ENCODE results near the gene ARHGEF11. TPM values are rescaled to one million over a fixed set of nuclear protein-coding genes. Genes with fewer than 3 reads are reported as not detected.

Gene ARHGEF11
- total RNA-seq, 2 experiments from 2014 or later, result 1.4 to 1.8 TPM

DNA sequence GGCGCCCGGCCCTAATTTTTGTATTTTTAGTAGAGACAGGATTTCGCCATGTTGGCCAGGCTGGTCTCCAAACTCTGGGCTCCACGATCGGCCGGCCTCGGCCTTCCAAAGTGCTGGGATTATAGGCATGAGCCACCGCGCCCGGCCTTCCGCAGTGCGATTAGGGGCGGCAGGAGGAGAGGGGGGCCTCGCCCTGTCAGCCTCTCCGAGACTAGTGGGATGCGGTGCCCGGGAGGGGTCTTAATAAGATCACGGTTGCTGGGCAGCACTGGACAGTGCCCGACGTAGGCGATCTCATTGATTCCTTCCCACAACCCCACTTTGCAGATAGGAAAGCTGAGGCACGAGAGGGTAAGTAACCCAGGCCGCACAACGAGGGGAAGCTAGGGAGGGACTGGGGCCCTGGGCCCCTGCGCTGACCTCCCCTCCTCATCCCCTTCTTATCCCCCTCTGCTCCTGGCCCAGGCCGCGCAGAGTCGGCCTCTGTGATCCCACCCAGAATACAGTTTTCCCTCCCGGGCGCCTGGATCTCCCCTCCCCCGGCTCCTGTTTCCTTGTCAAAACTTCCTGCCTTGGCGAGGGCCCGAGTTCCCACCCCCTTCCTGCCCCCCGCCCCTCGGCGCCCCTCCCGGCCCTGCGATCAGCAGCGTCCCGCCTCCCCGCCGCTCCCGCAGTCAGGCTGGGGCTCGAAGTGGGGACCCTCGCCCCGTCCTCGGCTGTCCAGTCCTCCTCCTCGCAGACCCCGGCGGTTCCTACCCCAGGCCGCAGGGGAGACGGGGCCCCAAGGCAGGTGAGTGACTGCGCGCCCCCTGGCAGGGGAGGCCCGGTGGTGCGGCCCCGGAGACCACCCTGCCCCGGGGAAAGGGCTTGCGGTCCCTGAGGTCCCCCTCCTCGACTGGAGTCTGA lies 152.2 kb downstream of the ARHGEF11 start, which contains the start of gene PEAR1:
Gene PEAR1 (plus strand): TSS at position 671 of the 906 bp plus-strand sequence. CDS start 10,209 bp downstream, outside the sequence.
- TF ChIP-seq, protein P1, sequence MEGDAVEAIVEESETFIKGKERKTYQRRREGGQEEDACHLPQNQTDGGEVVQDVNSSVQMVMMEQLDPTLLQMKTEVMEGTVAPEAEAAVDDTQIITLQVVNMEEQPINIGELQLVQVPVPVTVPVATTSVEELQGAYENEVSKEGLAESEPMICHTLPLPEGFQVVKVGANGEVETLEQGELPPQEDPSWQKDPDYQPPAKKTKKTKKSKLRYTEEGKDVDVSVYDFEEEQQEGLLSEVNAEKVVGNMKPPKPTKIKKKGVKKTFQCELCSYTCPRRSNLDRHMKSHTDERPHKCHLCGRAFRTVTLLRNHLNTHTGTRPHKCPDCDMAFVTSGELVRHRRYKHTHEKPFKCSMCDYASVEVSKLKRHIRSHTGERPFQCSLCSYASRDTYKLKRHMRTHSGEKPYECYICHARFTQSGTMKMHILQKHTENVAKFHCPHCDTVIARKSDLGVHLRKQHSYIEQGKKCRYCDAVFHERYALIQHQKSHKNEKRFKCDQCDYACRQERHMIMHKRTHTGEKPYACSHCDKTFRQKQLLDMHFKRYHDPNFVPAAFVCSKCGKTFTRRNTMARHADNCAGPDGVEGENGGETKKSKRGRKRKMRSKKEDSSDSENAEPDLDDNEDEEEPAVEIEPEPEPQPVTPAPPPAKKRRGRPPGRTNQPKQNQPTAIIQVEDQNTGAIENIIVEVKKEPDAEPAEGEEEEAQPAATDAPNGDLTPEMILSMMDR (IDR thresholded peaks at IDR 0.05), result no peak
- CTCF ChIA-PET, result interaction anchor here (1.4 to 7.3 kb wide), 14 partner anchors 9 to 261 kb away, joined by 3 to 144 read pairs (median 12); partner anchors contain the start of genes INSRR and NTRK1
- Mint-ChIP-seq H3K27ac (no peak within 1 kb of the TSS), H3K36me3 (ENCODE audit: low read depth) (no peaks in the 10 kb centered on the region), H3K27me3 (peaks cover 47% of the 10 kb centered on the region), H3K4me1 (ENCODE audit: low read depth) (peaks cover 9% of the 10 kb centered on the region), H3K4me3 (peak within 1 kb of the TSS; percentile 35), H3K9me3 (no peaks in the 10 kb centered on the region)
- DNase-seq (no peak), ATAC-seq (no peak)
- intact Hi-C loops (cut with micrococcal nuclease), result loop anchor here (5.0 to 10.0 kb wide), 3 partner anchors 34 to 208 kb away; no protein-coding TSS in a partner anchor
- POLR2A ChIA-PET, result no interaction called here

DNA sequence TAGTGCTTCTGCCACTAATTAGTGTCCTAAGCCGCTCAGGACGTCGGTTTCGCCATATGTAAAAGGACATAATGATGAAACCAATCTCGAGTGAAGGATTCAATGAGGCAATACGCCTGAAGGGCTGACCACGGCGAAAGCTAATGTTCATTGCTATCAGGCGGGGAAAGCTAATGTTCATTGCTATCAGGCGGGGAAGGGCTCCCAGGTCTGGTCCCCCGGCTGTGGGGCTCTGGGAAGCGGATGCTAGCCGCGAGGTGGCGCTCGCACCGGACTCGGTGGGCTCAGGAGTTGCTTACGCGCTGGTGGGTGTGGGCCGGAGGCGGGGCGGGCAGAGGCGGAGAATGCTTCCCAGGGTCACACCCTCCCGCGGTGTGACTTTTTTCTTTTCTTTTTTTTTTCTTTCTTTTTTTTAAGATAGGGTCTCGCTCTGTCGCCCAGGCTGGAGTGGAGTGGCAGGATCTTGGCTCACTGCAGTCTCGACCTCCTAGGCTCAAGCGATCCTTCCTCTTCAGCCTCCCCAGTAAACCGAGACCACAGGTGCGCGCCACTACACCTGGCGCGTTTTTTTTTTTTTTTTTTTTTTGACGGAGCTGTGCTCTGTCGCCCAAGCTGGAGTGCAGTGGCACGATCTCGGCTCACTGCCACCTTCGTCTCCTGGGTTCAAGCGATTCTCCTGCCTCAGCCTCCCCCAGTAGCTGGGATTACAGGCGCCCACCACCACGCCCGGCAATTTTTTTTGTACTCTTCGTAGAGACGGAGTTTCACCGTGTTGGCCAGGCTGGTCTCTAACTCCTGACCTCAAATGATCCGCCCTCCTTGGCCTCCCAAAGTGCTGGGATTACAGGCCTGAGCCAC lies 153.1 kb downstream of the ARHGEF11 start:
- intact Hi-C loops (cut with micrococcal nuclease), result loop anchor here (5.0 to 10.0 kb wide), 3 partner anchors 35 to 208 kb away; no protein-coding TSS in a partner anchor
- ChIA-PET CTCF (interaction anchor here (0.8 to 7.3 kb wide), 33 partner anchors 8 to 262 kb away, joined by 3 to 144 read pairs (median 5); partner anchors contain the start of genes INSRR and NTRK1), POLR2A (interaction anchor here (1.5 kb wide), 1 partner anchor 35 kb away, joined by 3 read pairs; no protein-coding TSS in a partner anchor)
- H3K4me3 Mint-ChIP-seq, result peak overlapping the region; percentile 35
- H3K36me3 Mint-ChIP-seq (ENCODE audit: low read depth), result no peaks in the 10 kb centered on the region
- peaks cover 49% of the 10 kb centered on the region for H3K27me3 Mint-ChIP-seq
- peaks cover 7% of the 10 kb centered on the region for H3K4me1 Mint-ChIP-seq (ENCODE audit: low read depth)
- H3K9me3 Mint-ChIP-seq, result no peaks in the 10 kb centered on the region
- DNase-seq, result peak; percentile 95
- H3K27ac Mint-ChIP-seq, result no peak overlapping the region
- ATAC-seq, result peak; percentile 96
- TF ChIP-seq, protein P1 (IDR thresholded peaks at IDR 0.05), result peak; percentile 76

DNA sequence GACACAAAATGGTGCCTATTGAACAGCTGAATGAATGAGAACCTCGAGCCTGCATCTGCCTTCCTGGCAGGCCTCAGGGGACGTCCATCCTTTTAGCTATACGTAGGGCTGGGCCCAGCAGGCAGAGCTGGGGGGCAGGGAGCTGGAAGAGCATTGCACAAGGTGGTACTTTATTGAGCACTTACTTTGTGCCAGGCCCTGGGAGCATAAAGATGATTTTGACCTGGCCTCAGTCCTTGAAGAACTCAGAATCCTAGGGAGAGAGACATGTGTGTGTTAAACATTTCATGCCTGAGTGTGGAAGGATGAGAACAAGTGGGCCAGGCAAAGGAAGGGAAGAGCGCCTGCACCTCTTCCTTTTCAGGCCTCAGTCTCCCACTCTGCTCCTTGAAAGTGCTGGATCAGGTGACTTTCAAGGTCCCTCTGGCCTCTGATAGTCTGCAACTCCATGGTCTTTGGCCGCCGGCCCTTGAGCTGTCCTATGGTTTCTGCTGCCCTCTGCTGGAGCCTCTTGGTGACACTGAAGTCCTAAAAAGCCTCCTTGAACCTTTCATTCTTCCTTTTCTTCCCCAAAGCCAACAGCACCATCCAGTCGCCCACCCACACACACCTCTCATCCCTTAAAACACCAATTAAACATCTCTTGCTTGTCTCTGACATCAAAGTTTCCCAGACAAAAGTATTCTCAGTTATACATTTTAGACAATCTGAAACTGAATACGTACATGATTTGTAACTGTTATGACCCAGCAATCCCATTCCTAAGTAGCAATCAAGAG lies 155.6 kb downstream of the ARHGEF11 start:
- no peaks in the 10 kb centered on the region for H3K36me3 Mint-ChIP-seq (ENCODE audit: low read depth)
- intact Hi-C loops (cut with micrococcal nuclease), result loop anchor here (2.0 to 10.0 kb wide), 4 partner anchors 37 to 205 kb away; no protein-coding TSS in a partner anchor
- H3K4me3 Mint-ChIP-seq, result no peak overlapping the region
- H3K27me3 Mint-ChIP-seq, result peaks cover 49% of the 10 kb centered on the region
- H3K27ac Mint-ChIP-seq, result no peak overlapping the region
- no peak for ATAC-seq
- CTCF ChIA-PET, result interaction anchor here (0.8 to 7.3 kb wide), 38 partner anchors 9 to 244 kb away, joined by 3 to 144 read pairs (median 6); partner anchors contain the start of genes CRABP2, INSRR, LRRC71 and NTRK1
- peaks cover 7% of the 10 kb centered on the region for H3K4me1 Mint-ChIP-seq (ENCODE audit: low read depth)
- H3K9me3 Mint-ChIP-seq, result no peaks in the 10 kb centered on the region
- TF ChIP-seq, protein P1 (IDR thresholded peaks at IDR 0.05), result peak; percentile 78
- POLR2A ChIA-PET, result interaction anchor here (1.0 to 1.7 kb wide), 5 partner anchors 30 to 85 kb away, joined by 3 to 5 read pairs (median 4); partner anchors contain the start of gene NTRK1
- peak; percentile 81 for DNase-seq

DNA sequence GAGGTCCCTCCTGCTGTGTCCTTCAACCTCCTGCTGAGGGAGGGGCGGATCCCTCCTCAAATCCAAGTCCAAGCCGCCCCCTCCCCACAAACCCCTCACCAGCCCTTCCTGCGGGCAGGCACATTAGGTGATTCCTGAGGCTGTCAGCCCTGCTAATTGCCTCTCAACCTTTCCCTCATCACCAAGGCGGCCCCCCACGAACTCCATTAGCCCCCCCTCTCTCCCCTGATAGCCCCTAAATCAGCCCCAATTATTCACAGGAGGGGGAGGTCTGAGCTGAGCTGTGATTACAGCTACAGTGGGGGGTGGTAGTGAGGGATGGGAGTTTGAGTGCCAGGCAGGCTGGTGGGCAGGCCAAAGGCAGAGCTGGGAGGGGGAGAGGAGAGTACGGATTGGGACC lies 157.8 kb downstream of the ARHGEF11 start:
- Mint-ChIP-seq H3K27ac (no peak overlapping the region), H3K36me3 (ENCODE audit: low read depth) (no peaks in the 10 kb centered on the region), H3K4me3 (no peak overlapping the region), H3K27me3 (peaks cover 42% of the 10 kb centered on the region), H3K4me1 (ENCODE audit: low read depth) (peaks cover 3% of the 10 kb centered on the region), H3K9me3 (no peaks in the 10 kb centered on the region)
- POLR2A ChIA-PET, result no interaction called here
- intact Hi-C loops (cut with micrococcal nuclease), result no loop called here
- CTCF ChIA-PET, result interaction anchor here (0.9 to 7.3 kb wide), 4 partner anchors 12 to 162 kb away, joined by 3 to 144 read pairs (median 48); no protein-coding TSS in a partner anchor
- DNase-seq, result no peak
- no peak for ATAC-seq
- TF ChIP-seq, protein P1 (IDR thresholded peaks at IDR 0.05), result no peak

Data from activated CD8-positive, alpha-beta T cell treated with anti-CD3 and anti-CD28 coated beads for 36 hours (primary cell).